NCI-H345 treated with DMSO at 0.1 percent for 48 hours (cell line): ENCODE results near the gene GNS.
A peak's percentile ranks its signal among the peaks of the same experiment; 100 is the strongest.

Source experiments
- DNase-seq: peaks from one replicate; lab custom pipeline; 2025; ENCODE audit not compliant: unreplicated experiment; lab: John Stamatoyannopoulos, UW

The GNS gene

DNA sequence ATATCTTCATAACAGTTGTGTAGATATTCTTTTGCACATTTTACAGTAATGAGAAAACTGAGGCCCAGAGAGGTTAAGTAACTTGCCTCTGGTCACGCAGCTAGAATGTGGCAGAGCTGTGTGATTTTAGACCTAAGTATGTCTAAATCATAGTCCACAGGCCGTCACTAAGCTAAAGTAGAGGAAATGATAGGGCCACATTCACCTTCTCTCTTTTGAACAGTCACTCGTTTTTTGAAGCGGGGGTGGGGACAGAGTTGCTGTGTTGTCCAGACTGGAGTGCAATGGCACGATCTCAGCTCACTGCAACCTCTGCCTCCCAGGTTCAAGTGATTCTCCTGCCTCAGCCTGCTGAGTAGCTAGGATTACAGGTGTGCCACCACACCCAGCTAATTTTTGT, 80.4 kb downstream of the GNS start:
- DNase-seq: no peak

DNA sequence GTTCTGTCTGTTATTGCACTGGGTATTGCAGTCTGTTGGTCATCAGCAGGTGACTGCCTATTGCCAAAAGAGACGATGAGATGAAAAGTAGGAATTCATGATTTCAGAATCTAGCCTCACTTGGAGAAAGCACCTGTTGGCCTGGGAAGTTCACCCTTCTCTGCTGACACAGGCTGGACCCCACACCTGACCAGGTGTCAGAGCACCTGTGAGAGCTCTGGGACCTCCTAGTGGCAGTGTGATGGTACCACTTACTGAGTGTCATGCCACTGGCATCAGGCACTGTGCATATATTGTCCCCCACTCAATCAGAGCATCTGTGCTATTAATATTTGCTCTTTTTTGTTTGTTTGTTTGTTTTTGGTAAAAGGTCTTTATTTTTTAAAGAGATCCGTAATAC, 81.0 kb downstream of the GNS start:
- peak; percentile 5 for DNase-seq

DNA sequence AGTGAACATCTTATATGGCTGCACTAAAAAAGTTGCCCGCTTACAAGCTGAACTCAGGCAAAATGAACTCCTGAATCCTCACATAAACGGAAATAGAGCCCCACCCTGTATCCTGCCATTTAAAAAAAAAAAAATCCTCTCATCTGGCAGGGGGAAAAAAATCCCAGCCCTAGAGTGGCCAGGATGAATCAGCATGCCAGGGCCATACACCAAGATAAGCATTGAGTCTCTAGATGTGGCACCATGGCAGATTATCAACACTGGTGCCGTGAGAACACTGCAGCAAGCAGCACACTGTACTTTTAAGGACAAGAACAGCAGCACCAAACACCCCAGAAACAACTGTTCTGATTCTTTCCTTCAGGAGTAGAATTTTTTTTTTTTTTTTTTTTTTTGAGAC, 83.4 kb downstream of the GNS start:
- DNase-seq: no peak

DNA sequence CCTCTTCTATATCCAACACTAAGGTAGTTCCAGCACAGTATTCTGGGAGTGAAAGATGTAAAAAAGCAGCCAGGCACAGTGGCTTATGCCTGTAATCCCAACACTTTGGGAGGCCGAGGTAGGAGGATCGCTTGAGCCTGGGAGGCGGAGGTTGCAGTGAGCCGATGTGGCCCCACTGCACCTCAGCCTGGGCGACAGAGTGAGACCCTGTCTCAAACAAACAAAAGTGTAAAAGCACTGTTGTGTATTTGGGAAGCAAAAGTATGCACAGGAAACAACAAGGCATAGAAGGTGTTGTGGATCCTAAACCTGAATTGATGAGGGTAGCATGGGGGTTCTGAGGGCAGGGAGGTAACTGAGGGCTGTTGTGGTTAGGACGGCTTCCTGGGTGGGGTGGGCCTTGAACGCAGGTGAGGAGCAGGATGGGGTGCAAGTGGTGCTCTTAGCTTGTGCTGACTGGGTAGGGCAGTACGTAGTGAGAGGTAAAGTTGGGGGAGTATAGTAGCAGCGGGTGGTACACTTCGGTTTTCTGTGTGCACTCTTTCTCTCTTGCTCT, 84.8 kb downstream of the GNS start:
- DNase-seq: no peak

DNA sequence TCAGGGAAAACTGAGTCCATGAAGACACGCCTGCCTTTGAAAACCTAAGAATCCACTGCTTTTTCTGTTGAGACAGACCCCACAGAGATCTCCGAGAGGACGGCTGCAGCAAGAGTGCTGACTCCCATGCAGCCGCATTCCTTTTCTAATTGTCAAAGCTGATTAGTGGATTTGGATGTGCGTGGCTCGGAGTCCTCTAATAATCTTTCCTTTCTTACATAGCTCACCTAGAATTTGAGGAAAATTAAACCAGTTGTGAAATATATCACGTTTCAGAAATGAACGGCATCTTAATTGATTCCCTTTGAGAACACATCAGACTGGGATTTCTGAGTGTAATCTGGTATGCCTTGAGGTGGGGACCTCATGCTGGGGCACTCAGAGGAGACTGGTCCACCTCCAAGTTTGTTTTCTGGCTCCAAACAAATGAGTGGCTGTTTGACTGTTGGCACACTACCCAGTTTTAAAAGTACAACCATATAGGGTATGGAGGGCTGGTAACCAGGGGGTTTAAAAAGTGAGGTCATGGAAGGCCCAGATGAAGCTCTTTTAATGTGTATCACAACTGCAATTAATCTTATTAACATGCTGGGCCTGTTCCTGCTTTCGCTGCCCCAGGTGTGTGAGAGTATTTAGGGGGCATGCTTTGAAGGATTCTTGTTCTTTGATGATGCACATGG, 85.6 kb downstream of the GNS start:
- peak; percentile 58 for DNase-seq

DNA sequence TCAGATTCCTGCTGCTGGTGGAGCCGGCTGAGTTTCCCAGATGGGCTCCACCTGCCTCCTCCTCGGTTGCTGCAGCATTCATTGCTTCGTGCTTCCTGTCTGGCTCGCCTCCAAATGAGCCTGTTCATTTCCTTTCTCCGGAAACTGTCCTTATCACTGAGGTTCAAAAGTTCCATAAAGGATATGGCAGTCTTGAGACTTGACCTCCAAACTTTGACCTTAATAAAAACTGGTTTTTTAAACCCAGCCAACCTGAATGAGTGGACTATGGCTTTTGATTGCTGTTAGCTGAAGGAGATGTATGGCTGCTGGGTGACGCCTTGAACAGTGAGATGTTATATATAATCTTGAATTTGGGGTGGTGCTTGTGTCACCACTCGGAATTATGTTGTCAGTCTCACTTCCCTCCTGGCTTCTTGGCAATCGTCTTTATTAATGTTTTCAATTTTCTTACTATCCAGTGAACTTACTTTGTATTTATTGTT, 86.2 kb downstream of the GNS start:
- peak; percentile 76 for DNase-seq

DNA sequence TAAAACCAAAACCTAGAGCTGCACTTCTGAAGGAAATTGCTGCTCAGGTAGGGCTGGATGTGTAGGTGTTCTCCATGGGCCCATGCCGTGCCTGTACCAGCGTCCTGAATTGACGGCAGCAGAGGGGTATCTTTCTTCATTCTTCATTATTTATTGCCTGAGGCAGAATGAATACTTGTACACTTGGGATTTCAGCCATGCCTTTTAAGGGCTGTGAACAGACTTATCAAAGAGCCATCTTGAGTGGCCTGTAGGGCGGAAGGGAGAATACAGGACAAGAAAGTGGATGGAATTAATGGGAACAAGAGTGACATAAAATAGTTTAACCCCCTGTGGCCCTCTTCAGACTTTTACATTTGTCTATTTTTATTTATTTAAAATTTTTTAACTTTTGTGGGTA, 87.5 kb downstream of the GNS start:
- DNase-seq: no peak

DNA sequence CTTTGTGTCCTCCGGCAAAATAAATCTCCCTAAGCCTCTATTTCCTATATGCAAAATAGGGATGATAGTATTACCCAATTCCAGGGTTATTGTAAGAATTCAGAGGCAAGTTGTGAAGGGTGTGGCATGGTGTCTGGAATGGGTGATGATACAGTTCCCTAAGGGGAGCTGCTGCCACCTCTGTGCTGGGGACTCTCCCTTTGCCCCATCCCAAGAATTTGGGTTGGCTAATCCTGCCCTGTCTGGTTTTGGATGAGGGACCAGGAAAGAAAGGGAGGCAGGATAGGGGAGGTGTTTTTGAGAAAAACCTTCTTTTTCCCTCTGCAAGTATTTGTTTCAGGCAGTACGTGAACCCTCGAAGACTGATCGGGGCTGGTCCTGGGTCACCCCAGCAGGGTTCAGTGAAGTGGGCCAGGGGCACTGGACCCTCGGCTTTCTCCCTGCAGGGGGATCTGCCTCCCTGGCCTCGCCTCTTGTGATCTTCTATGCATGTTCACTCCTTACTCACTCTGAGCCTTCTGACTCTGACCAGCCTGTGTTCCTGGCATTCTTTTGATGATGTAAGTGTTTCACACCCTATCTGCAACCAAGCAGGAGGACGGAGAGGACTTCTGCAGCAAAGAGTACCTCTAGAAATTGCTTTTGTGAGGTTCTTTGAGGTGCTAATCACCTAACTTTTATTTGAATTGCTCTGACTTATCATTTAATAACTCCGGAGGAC, 88.1 kb downstream of the GNS start:
- DNase-seq: no peak

DNA sequence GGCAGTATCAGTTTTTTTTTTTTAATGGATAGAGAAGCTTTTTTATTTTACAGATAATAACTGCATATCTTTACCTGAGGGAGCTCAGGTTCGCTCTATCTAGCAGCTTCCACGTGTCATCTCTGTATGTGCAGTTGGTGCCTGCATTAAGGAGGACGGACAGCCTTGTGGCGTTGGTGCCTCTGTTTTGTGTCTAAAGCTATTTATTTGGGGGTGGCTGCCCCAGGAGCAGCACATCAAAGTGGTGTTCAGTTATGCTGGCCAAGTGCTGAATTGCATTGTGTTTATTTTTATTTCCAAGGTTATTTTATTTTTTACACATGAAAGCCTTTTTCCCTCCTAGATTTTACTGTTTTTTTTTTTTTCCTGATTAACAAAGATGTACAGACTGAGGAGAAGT, 89.2 kb downstream of the GNS start:
- no peak for DNase-seq

DNA sequence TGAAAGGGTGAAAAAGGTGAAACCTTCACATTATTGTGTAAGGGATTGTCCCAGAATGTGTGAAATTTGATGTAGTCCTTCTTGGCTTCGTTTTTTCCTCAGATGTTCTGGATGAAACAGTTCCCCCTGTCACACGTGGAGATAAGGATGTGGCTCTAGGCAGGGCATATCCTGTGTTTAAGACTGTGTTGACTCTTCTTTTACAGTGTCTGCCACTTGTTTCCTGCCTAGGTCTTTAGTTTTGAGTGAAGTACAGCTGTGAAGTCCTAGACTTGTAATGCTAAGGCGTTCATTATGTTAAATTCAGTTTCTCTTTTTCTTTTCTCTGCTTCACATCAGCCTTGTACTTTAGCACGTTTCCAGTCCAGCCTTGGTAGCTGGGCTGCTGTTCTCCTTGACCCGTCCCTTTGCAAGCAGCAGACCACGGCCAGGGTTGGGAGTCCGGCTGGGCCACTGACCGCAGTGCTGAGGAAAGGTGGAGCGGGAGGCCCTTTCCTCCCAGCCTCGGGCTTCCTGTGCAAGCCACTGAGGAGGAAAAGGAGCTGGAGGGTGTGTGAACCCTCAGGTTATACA, 89.8 kb downstream of the GNS start:
- DNase-seq: no peak

DNA sequence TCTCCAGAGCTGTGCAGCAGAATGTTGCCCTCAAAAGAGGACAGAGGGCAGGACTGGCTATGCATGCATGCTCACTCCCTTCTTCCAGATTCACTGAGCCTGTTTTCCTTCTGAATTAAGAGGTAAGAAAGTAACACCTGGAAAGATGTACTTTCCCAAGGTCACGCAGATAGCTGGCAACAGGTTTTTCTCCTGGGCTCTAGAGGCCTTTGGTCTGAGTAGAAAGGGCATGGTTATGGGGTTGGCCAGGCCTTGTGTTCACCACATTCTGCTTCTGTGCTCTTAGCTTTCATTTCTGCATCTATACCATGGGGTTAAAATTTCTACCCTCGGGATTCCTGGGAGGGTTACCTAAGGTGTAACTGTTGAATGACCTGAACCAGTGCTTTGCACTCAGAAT, 91.4 kb downstream of the GNS start:
- DNase-seq: no peak

DNA sequence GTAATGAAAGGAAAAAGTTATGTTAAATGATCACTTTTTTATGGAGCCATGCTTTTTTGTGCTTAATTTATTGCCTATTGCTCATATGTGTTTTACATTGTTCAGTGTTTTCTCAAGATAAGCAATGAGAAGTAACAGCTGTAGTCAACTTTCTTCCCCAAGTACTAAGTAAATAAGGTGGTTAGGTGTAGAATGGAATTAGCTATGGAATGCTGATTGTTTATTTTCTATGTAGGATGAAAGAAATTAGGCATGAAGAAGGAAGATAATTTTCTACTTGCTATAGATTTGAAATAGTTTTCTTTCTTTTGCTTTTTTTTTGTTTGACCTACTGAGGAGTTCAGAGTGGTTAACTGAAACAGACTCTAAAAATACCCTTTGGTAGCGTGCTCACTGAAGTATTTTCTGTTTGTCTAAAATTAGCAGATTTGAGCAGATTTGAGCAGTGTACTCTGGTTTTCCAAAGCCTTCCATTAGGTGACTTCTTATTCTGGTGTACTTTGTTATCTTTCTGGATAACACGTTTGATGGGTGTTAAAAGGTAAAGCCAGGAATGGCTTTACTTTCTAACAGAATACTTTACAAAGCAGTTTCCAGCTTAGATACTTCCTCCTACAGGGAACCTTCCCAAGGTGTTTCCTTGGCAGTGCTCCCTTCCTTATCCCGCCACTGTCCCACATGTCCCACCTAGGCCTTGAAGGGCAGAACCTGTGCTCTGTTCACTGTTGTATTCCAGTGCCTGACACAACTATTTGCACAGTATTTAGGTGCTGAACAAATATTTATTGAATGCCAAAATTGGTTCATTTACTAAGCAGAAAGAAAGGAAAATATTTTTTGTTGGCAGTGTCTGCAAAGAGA, 92.9 kb downstream of the GNS start:
- no peak for DNase-seq

DNA sequence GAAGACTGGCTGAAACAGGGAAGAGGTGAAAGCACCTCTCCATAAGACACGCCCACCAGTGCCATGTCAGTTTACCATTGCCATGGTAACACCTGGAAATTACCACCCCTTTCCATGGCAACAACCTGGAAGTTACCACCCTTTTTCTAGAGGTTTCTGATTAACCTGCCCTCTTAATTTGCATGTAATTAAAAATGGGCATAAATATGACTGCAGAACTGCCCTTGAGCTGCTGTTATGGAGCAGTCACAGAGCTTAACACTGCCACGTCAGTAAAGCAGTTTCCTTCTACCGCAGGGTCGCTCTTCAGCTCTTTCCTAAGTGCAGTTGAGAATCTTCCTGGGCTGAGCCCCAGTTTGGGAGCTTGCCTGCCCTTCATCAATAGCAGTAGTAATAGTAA, 93.7 kb downstream of the GNS start:
- no peak for DNase-seq
